H1 (cell line): ENCODE measurements around the gene XPNPEP1.

Experiments used
- CHD1 ChIP-seq: IDR thresholded peaks from 2 replicates; pipeline ENCODE4 v1.6.1; 2012; ENCODE audit warnings: low read depth, low read length, improper control_type of control experiment
- EGR1 ChIP-seq: IDR thresholded peaks from 2 replicates; pipeline ENCODE4 v1.6.1; 2011; ENCODE audit warnings: low read depth, low read length, borderline replicate concordance
- EZH2 ChIP-seq: fragments of 200-600 bp; sonication (generic); IDR thresholded peaks from 2 replicates; pipeline ENCODE4 v1.7.1; 2012; ENCODE audit warnings: low read depth, mild to moderate bottlenecking, moderate library complexity, low read length, inconsistent platforms; ENCODE audit not compliant: severe bottlenecking
- GABPA ChIP-seq: IDR thresholded peaks from 2 replicates; pipeline ENCODE4 v1.6.1; 2011; ENCODE audit warnings: mild to moderate bottlenecking, low read length, moderate library complexity, borderline replicate concordance; ENCODE audit not compliant: insufficient read depth
- HDAC6 ChIP-seq: IDR thresholded peaks from one replicate; pipeline ENCODE4 v1.7.1; 2012; ENCODE audit warnings: low read depth, mild to moderate bottlenecking, inconsistent platforms, low read length, moderate library complexity
- JUN ChIP-seq: IDR thresholded peaks from 2 replicates; pipeline ENCODE4 v1.6.1; 2011; ENCODE audit warnings: low read depth, mild to moderate bottlenecking, improper control_type of control experiment, low read length
- MAFK ChIP-seq: IDR thresholded peaks from 2 replicates; pipeline ENCODE4 v1.6.1; 2012; ENCODE audit warnings: low read depth, mild to moderate bottlenecking, improper control_type of control experiment, low read length
- POLR2A ChIP-seq, 2 experiments: IDR thresholded peaks; 1 replicate in 1 of 2; 2 replicates in 1 of 2; pipeline ENCODE4 v1.6.1; 2011; ENCODE audit warnings: low read depth in 2 of 2, low read length in 2 of 2, mild to moderate bottlenecking in 2 of 2; ENCODE audit errors: control extremely low read depth in 1 of 2
- TCF12 ChIP-seq: IDR thresholded peaks from 2 replicates; pipeline ENCODE4 v1.6.1; 2011; ENCODE audit warnings: low read depth, mild to moderate bottlenecking, low read length
- YY1 ChIP-seq: IDR thresholded peaks from 2 replicates; pipeline ENCODE4 v1.6.1; 2011; ENCODE audit warnings: low read depth, mild to moderate bottlenecking, low read length
- TF ChIP-seq, protein P1 (sequence below): IDR thresholded peaks from 2 replicates; pipeline ENCODE4 v1.6.1; 2011; ENCODE audit warnings: low read depth, mild to moderate bottlenecking, low read length; ENCODE audit not compliant: insufficient read depth
- TF ChIP-seq, protein P2 (sequence below): IDR thresholded peaks from 2 replicates; pipeline ENCODE4 v1.6.1; 2012; ENCODE audit warnings: low read length, inconsistent platforms
- TF ChIP-seq, protein P3 (sequence below), 3 experiments: IDR thresholded peaks; 1 replicate in 2 of 3; 2 replicates in 1 of 3; pipeline versions ENCODE4 v1.5.1 to v1.6.1; 2011; ENCODE audit warnings: low read length in 3 of 3, mild to moderate bottlenecking in 3 of 3, inconsistent platforms in 2 of 3, low read depth in 1 of 3, moderate library complexity in 1 of 3; ENCODE audit not compliant: insufficient read depth in 1 of 3; ENCODE audit errors: control extremely low read depth in 1 of 3
- TF ChIP-seq, protein P4 (sequence below): IDR thresholded peaks from 2 replicates; pipeline ENCODE4 v1.6.1; 2012; ENCODE audit warnings: inconsistent platforms

DNA sequence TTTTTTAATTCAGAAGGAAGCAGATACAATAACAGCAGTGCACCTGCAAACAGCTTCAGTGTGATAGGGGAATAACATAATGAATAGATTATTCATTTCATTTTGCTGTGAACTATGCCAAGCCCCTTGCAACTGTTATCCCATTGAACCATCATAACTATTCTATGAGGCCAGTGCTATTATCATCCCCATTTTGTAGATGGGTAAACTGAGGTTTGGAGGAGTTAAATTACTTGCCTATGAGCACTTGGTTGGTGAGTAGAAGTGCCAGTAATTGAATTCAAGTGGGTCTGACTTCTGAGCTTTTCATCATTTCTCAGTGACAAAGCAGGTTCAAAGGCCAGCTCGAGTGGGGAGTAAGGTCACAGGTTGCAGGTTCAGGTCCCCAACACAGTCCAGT, 16.8 kb upstream of the XPNPEP1 start:
- TF ChIP-seq TCF12 (no peak), GABPA (no peak), EZH2 (no peak), CHD1 (no peak), HDAC6 (no peak), MAFK (no peak), POLR2A (IDR thresholded peaks at IDR 0.05; ENCODE audit: control extremely low read depth in 1 of 2, low read depth in 2 of 2, low read length in 2 of 2) (no peak), EGR1 (no peak), YY1 (no peak), JUN (no peak)
- TF ChIP-seq, protein P1, sequence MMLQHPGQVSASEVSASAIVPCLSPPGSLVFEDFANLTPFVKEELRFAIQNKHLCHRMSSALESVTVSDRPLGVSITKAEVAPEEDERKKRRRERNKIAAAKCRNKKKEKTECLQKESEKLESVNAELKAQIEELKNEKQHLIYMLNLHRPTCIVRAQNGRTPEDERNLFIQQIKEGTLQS = no peak
- TF ChIP-seq, protein P2, sequence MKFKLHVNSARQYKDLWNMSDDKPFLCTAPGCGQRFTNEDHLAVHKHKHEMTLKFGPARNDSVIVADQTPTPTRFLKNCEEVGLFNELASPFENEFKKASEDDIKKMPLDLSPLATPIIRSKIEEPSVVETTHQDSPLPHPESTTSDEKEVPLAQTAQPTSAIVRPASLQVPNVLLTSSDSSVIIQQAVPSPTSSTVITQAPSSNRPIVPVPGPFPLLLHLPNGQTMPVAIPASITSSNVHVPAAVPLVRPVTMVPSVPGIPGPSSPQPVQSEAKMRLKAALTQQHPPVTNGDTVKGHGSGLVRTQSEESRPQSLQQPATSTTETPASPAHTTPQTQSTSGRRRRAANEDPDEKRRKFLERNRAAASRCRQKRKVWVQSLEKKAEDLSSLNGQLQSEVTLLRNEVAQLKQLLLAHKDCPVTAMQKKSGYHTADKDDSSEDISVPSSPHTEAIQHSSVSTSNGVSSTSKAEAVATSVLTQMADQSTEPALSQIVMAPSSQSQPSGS = no peak
- TF ChIP-seq, protein P3, sequence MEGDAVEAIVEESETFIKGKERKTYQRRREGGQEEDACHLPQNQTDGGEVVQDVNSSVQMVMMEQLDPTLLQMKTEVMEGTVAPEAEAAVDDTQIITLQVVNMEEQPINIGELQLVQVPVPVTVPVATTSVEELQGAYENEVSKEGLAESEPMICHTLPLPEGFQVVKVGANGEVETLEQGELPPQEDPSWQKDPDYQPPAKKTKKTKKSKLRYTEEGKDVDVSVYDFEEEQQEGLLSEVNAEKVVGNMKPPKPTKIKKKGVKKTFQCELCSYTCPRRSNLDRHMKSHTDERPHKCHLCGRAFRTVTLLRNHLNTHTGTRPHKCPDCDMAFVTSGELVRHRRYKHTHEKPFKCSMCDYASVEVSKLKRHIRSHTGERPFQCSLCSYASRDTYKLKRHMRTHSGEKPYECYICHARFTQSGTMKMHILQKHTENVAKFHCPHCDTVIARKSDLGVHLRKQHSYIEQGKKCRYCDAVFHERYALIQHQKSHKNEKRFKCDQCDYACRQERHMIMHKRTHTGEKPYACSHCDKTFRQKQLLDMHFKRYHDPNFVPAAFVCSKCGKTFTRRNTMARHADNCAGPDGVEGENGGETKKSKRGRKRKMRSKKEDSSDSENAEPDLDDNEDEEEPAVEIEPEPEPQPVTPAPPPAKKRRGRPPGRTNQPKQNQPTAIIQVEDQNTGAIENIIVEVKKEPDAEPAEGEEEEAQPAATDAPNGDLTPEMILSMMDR (IDR thresholded peaks at IDR 0.05; ENCODE audit: control extremely low read depth in 1 of 3, insufficient read depth in 1 of 3, low read depth in 1 of 3, low read length in 3 of 3) = no peak
- TF ChIP-seq, protein P4, sequence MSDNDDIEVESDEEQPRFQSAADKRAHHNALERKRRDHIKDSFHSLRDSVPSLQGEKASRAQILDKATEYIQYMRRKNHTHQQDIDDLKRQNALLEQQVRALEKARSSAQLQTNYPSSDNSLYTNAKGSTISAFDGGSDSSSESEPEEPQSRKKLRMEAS = no peak
